ENCODE data around the gene NKIRAS1.

DNA sequence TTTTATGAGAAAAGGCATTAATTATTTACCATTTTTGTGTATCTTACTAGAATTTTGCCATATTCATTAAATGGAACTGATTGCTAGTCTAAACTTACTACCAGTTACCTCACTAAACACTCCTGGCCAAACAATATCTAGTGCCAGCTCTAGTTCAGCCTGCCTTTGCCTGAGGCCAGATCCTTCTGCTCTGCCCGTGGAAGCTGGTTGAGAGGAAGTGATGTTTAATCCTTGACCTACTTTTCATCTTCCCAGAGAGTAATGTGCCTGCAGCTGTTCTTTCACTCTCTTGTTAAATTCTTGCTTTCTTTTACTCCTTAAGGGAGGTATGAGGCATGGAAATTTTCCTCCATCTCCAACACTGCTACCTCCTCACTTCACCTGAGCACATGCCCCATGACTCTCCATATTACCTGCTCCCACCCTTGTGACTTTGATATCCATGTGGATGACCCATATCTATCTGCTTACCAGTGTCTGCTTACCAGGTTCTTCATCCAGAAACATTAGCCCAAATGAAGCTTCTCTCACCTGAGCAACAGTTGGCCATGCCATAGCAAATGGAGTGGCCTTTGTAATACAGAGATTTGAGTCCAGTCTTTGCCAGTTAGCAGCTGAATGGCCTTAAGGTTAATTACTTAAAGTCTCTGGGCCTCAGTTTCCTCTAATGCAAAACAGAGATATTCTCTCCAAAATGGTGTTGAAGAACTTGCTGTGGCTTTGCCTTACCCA is 57.6 kb downstream of the NKIRAS1 start:
- TF ChIP-seq, protein P1, sequence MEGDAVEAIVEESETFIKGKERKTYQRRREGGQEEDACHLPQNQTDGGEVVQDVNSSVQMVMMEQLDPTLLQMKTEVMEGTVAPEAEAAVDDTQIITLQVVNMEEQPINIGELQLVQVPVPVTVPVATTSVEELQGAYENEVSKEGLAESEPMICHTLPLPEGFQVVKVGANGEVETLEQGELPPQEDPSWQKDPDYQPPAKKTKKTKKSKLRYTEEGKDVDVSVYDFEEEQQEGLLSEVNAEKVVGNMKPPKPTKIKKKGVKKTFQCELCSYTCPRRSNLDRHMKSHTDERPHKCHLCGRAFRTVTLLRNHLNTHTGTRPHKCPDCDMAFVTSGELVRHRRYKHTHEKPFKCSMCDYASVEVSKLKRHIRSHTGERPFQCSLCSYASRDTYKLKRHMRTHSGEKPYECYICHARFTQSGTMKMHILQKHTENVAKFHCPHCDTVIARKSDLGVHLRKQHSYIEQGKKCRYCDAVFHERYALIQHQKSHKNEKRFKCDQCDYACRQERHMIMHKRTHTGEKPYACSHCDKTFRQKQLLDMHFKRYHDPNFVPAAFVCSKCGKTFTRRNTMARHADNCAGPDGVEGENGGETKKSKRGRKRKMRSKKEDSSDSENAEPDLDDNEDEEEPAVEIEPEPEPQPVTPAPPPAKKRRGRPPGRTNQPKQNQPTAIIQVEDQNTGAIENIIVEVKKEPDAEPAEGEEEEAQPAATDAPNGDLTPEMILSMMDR (IDR thresholded peaks at IDR 0.05; ENCODE audit: low read depth, low read length) = no peak
- TF ChIP-seq EZH2phosphoT487 (IDR thresholded peaks at IDR 0.05; ENCODE audit: low read depth) = no peak
